Activated CD8-positive, alpha-beta T cell treated with anti-CD3 and anti-CD28 coated beads for 36 hours (primary cell): ENCODE results near the gene CTAGE15. TPM values are rescaled to one million over a fixed set of nuclear protein-coding genes. Genes with fewer than 3 reads are reported as not detected.
"Not testable (repeated sequence)": the region's sequence is repeated elsewhere in the genome, so short reads cannot be mapped to it uniquely, and the experiment has no call there.

Experiments
- ATAC-seq: fragments of 200-7000 bp; cut with Tn5 transposase; one replicate; pipeline ENCODE4 v1.10.0; 2021; ENCODE audit warnings: mild to moderate bottlenecking, moderate library complexity
- CTCF ChIA-PET: fragments of 350-600 bp; sonication (Branson Sonifier 250); formaldehyde crosslinking; loops from one replicate; lab custom pipeline; 2021; ENCODE audit warnings: antibody characterized with exemption; lab: Charles Lee
- POLR2A ChIA-PET: fragments of 350-600 bp; sonication (Branson Sonifier 250); formaldehyde crosslinking; loops from one replicate; lab custom pipeline; 2021; ENCODE audit warnings: antibody characterized with exemption; lab: Charles Lee
- DNase-seq: peaks from one replicate; pipeline ENCODE4 v3.0.0-alpha.2; 2020
- H3K27ac Mint-ChIP-seq: one replicate; pipeline ENCODE4 v1.8.0; 2021; ENCODE audit warnings: mild to moderate bottlenecking, mixed read lengths
- H3K27me3 Mint-ChIP-seq: one replicate; pipeline ENCODE4 v1.8.0; 2021; ENCODE audit warnings: mixed read lengths
- H3K36me3 Mint-ChIP-seq: one replicate; pipeline ENCODE4 v1.8.0; 2021; ENCODE audit warnings: low read depth, mixed read lengths
- H3K4me1 Mint-ChIP-seq: one replicate; pipeline ENCODE4 v1.8.0; 2021; ENCODE audit warnings: low read depth, mixed read lengths
- H3K4me3 Mint-ChIP-seq: one replicate; pipeline ENCODE4 v1.8.0; 2021; ENCODE audit warnings: mild to moderate bottlenecking, moderate library complexity, mixed read lengths
- H3K9me3 Mint-ChIP-seq: one replicate; pipeline ENCODE4 v1.8.0; 2021; ENCODE audit warnings: mixed read lengths
- intact Hi-C: fragments of 100-400 bp; cut with micrococcal nuclease; formaldehyde crosslinking; loops from one replicate; pipeline ENCODE4 v1.10.0; 2022
- total RNA-seq, 2 experiments: library from RNA; stranded (reverse); gene quantifications; one replicate each; pipeline ENCODE4 v1.2.3, GENCODE V29; 2021

The CTAGE15 gene
- under 1 TPM; 0.36 to 0.83 TPM for total RNA-seq

GRCh38 chr7:143571501-143571900, at the start of gene CTAGE15:
TSS of gene CTAGE15 (plus strand) at chr7:143571801. CDS start at chr7:143571818, 17 bp downstream.
- H3K27ac Mint-ChIP-seq, ATAC-seq, H3K27me3 Mint-ChIP-seq, H3K4me3 Mint-ChIP-seq, H3K36me3 Mint-ChIP-seq, H3K4me1 Mint-ChIP-seq, CTCF ChIA-PET, intact Hi-C loops, POLR2A ChIA-PET, H3K9me3 Mint-ChIP-seq, DNase-seq: not testable (repeated sequence)

- intact Hi-C loops, H3K9me3 Mint-ChIP-seq, H3K27ac Mint-ChIP-seq, H3K4me3 Mint-ChIP-seq, POLR2A ChIA-PET, CTCF ChIA-PET, DNase-seq, H3K36me3 Mint-ChIP-seq, H3K27me3 Mint-ChIP-seq, H3K4me1 Mint-ChIP-seq, ATAC-seq: not testable (repeated sequence)
These were observed 49.2 kb upstream of the CTAGE15 start for GRCh38 chr7:143522309-143522916.

- H3K27me3 Mint-ChIP-seq, H3K4me3 Mint-ChIP-seq, CTCF ChIA-PET, intact Hi-C loops, ATAC-seq, DNase-seq, POLR2A ChIA-PET, H3K9me3 Mint-ChIP-seq, H3K4me1 Mint-ChIP-seq, H3K36me3 Mint-ChIP-seq, H3K27ac Mint-ChIP-seq: not testable (repeated sequence)
These were observed 40.3 kb upstream of the CTAGE15 start for GRCh38 chr7:143531169-143531926.

- H3K4me3 Mint-ChIP-seq, H3K27me3 Mint-ChIP-seq: not testable (repeated sequence)
These were observed 39.7 kb upstream of the CTAGE15 start for GRCh38 chr7:143531932-143532331.

GRCh38 chr7:143533213-143533839, 38.3 kb upstream of the CTAGE15 start:
- intact Hi-C loops, CTCF ChIA-PET, H3K27ac Mint-ChIP-seq, H3K36me3 Mint-ChIP-seq, DNase-seq, POLR2A ChIA-PET, H3K4me3 Mint-ChIP-seq, H3K27me3 Mint-ChIP-seq, ATAC-seq, H3K9me3 Mint-ChIP-seq, H3K4me1 Mint-ChIP-seq: not testable (repeated sequence)

More at GRCh38 chr7:143531932-143532331, 39.7 kb upstream of the CTAGE15 start:
- H3K27ac Mint-ChIP-seq, H3K4me1 Mint-ChIP-seq, CTCF ChIA-PET, H3K9me3 Mint-ChIP-seq, H3K36me3 Mint-ChIP-seq, POLR2A ChIA-PET, ATAC-seq, DNase-seq, intact Hi-C loops: not testable (repeated sequence)

- H3K4me1 Mint-ChIP-seq, POLR2A ChIA-PET, H3K9me3 Mint-ChIP-seq, H3K27ac Mint-ChIP-seq, H3K27me3 Mint-ChIP-seq, CTCF ChIA-PET, ATAC-seq, H3K4me3 Mint-ChIP-seq, DNase-seq, H3K36me3 Mint-ChIP-seq, intact Hi-C loops: not testable (repeated sequence)
These were observed 35.2 kb upstream of the CTAGE15 start for GRCh38 chr7:143536443-143536842.

- DNase-seq, H3K9me3 Mint-ChIP-seq, intact Hi-C loops, H3K27ac Mint-ChIP-seq, H3K4me3 Mint-ChIP-seq, H3K4me1 Mint-ChIP-seq, H3K27me3 Mint-ChIP-seq, H3K36me3 Mint-ChIP-seq, ATAC-seq, CTCF ChIA-PET, POLR2A ChIA-PET: not testable (repeated sequence)
These were observed 28.1 kb upstream of the CTAGE15 start for GRCh38 chr7:143543288-143544038.

GRCh38 chr7:143555968-143556367, 15.6 kb upstream of the CTAGE15 start:
- H3K4me3 Mint-ChIP-seq, DNase-seq, ATAC-seq, intact Hi-C loops, CTCF ChIA-PET, POLR2A ChIA-PET, H3K9me3 Mint-ChIP-seq, H3K27ac Mint-ChIP-seq, H3K4me1 Mint-ChIP-seq, H3K36me3 Mint-ChIP-seq, H3K27me3 Mint-ChIP-seq: not testable (repeated sequence)

GRCh38 chr7:143563306-143563705, 8.3 kb upstream of the CTAGE15 start:
- intact Hi-C loops, H3K27me3 Mint-ChIP-seq, H3K9me3 Mint-ChIP-seq, CTCF ChIA-PET, DNase-seq, H3K4me3 Mint-ChIP-seq, H3K4me1 Mint-ChIP-seq, H3K36me3 Mint-ChIP-seq, POLR2A ChIA-PET, H3K27ac Mint-ChIP-seq: not testable (repeated sequence)
- ATAC-seq, result peak; percentile 55

- POLR2A ChIA-PET, ATAC-seq, DNase-seq, H3K4me3 Mint-ChIP-seq, H3K4me1 Mint-ChIP-seq, H3K27me3 Mint-ChIP-seq, H3K36me3 Mint-ChIP-seq, H3K27ac Mint-ChIP-seq, CTCF ChIA-PET, H3K9me3 Mint-ChIP-seq, intact Hi-C loops: not testable (repeated sequence)
These were observed 5.6 kb upstream of the CTAGE15 start for GRCh38 chr7:143566001-143566400.

GRCh38 chr7:143588183-143588582, 16.6 kb downstream of the CTAGE15 start:
- H3K4me3 Mint-ChIP-seq, H3K27ac Mint-ChIP-seq, H3K27me3 Mint-ChIP-seq, DNase-seq, intact Hi-C loops, H3K36me3 Mint-ChIP-seq, H3K4me1 Mint-ChIP-seq, POLR2A ChIA-PET, H3K9me3 Mint-ChIP-seq, CTCF ChIA-PET: not testable (repeated sequence)
- peak; percentile 58 for ATAC-seq
